CD4-positive, alpha-beta memory T cell (primary cell): ENCODE results near the gene AFMID. TPM values are rescaled to one million over a fixed set of nuclear protein-coding genes. Genes with fewer than 3 reads are reported as not detected.
"Not testable (repeated sequence)": the region's sequence is repeated elsewhere in the genome, so short reads cannot be mapped to it uniquely, and the experiment has no call there.

Source experiments
- CTCF ChIA-PET: fragments of 350-600 bp; sonication (Branson Sonifier 250); formaldehyde crosslinking; loops from one replicate; lab custom pipeline; 2021; ENCODE audit warnings: inconsistent platforms; ENCODE audit not compliant: partially characterized antibody; lab: Charles Lee
- POLR2A ChIA-PET: fragments of 350-600 bp; sonication (Branson Sonifier 250); formaldehyde crosslinking; loops from one replicate; lab custom pipeline; 2021; ENCODE audit not compliant: partially characterized antibody; lab: Charles Lee
- DNase-seq, 5 donors: peaks; one replicate each; pipeline versions ENCODE4 v3.0.0 to v3.0.0-alpha.2; 2020 to 2022; ENCODE audit warnings: mixed read lengths in 1 of 5
- H3K27ac ChIP-seq: one replicate; pipeline ENCODE4 v1.7.0; 2013; ENCODE audit warnings: low read depth, low read length
- H3K27me3 ChIP-seq: 2 replicates; pipeline ENCODE4 v1.7.0; 2013; ENCODE audit warnings: mild to moderate bottlenecking, low read length, moderate library complexity; ENCODE audit not compliant: insufficient read depth
- H3K36me3 ChIP-seq: 2 replicates; pipeline ENCODE4 v1.7.0; 2013; ENCODE audit warnings: mild to moderate bottlenecking, low read length, moderate library complexity; ENCODE audit not compliant: insufficient read depth
- H3K4me1 ChIP-seq: 2 replicates; pipeline ENCODE4 v1.7.0; 2013; ENCODE audit warnings: mild to moderate bottlenecking, low read length, moderate library complexity; ENCODE audit not compliant: insufficient read depth
- H3K4me3 ChIP-seq, 2 donors: one replicate each; pipeline ENCODE4 v1.7.0; 2013; ENCODE audit warnings: low read length in 2 of 2, mild to moderate bottlenecking in 1 of 2
- H3K9me3 ChIP-seq, 2 donors: one replicate each; pipeline ENCODE4 v1.7.0; 2013; ENCODE audit warnings: low read length in 2 of 2, control low read depth in 1 of 2; ENCODE audit not compliant: control insufficient read depth in 1 of 2
- H3K27ac Mint-ChIP-seq, 7 donors: one replicate each; pipeline ENCODE4 v1.8.0; 2020 to 2021; ENCODE audit warnings: mixed read lengths in 7 of 7, mild to moderate bottlenecking in 6 of 7, inconsistent platforms in 3 of 7, moderate library complexity in 3 of 7
- H3K27me3 Mint-ChIP-seq, 2 donors: one replicate each; pipeline ENCODE4 v1.8.0; 2020 to 2021; ENCODE audit warnings: mixed read lengths in 2 of 2
- H3K36me3 Mint-ChIP-seq, 2 donors: one replicate each; pipeline ENCODE4 v1.8.0; 2020 to 2021; ENCODE audit warnings: mixed read lengths in 2 of 2, inconsistent platforms in 1 of 2, mild to moderate bottlenecking in 1 of 2
- H3K4me1 Mint-ChIP-seq, 4 donors: one replicate each; pipeline ENCODE4 v1.8.0; 2020 to 2021; ENCODE audit warnings: mixed read lengths in 4 of 4, mild to moderate bottlenecking in 1 of 4
- H3K4me3 Mint-ChIP-seq, 8 donors: one replicate each; pipeline ENCODE4 v1.8.0; 2020 to 2021; ENCODE audit warnings: mixed read lengths in 8 of 8, mild to moderate bottlenecking in 7 of 8, moderate library complexity in 6 of 8, inconsistent platforms in 3 of 8
- H3K9me3 Mint-ChIP-seq, 8 donors: one replicate each; pipeline ENCODE4 v1.8.0; 2020 to 2021; ENCODE audit warnings: mixed read lengths in 8 of 8, mild to moderate bottlenecking in 5 of 8, inconsistent platforms in 3 of 8, moderate library complexity in 1 of 8
- intact Hi-C: fragments of 100-400 bp; cut with micrococcal nuclease; formaldehyde crosslinking; loops from one replicate; pipeline ENCODE4 v1.15.1; 2023
- polyA plus RNA-seq, 2 donors: library from polyadenylated mRNA; unstranded; fragments of 300-500 nt; fragmentation: Illumina TruSeq; gene quantifications; one replicate each; pipeline ENCODE4 v1.2.3, GENCODE V29; 2021
- total RNA-seq, 2 experiments: library from RNA; stranded (reverse); gene quantifications; one replicate each; pipeline ENCODE4 v1.2.3, GENCODE V29; 2021

The AFMID gene
- total and polyA plus RNA-seq, 4 experiments from 2014 or later, result 2.2 to 3.8 (median 3.6) TPM; not detected in 1

DNA sequence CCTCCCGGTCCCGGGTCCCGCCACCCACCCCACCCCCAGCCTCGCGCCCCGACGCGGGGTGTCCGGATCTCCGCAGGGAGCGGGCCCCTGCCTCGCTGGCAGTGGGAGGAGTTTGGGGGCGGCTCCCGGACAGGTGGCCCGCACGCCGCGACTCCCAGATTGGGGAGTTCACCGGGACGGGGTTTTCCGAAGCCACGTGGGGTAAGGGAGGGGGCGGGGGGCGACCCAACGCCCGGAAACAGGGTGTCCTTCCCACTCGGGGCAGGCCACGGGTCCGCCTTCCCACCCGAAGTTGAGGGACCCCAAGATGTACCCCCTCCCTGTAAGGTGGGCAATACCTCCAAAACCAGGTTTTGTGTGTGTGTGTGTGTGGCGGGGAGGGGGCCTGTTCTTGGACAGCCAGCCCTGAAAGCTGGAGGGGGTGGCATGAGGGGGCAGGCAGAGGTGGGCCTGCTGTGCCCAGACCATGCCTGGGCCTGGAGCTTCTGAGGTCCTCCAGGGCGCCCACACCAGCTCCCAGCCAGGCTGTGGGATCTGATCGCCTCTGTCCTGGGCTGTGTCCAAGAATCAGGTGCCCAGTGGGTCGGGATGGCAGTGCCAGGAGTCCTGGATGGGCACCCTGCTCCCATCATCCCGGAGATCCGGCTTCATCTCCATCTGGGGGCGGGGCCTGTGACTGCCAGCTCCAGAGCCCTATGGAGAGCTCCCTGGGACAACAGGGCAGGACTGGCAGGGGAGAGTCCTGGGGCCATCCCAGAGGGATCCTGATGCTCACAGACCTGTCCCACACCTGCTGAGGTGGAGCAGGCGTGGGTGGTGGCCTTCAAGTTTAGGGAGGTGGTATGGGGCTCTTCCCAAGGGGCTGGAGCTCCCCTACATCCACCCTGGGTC, 18.0 kb upstream of the AFMID start:
- Histone ChIP-seq H3K36me3 (peaks cover 4% of the 10 kb centered on the region), H3K27ac (peak overlapping the region; percentile 87), H3K4me1 (peaks cover 49% of the 10 kb centered on the region), H3K27me3 (no peaks in the 10 kb centered on the region), H3K9me3 (no peaks in the 10 kb centered on the region), H3K4me3 (peak overlapping the region; percentile 42 to 60)
- Mint-ChIP-seq H3K9me3 (peaks cover 0 to 1% (median 0%) of the 10 kb centered on the region in 8 donors), H3K4me3 (peak overlapping the region; percentile 64 to 83 (median 74)), H3K27me3 (no peaks in the 10 kb centered on the region), H3K27ac (peak overlapping the region; percentile 57 to 84 (median 79)), H3K4me1 (peaks cover 25 to 52% (median 40%) of the 10 kb centered on the region in 4 donors), H3K36me3 (peaks cover 0 to 26% of the 10 kb centered on the region in 2 donors)
- DNase-seq, result peak; percentile 33 to 82 (median 42)
- ChIA-PET CTCF (interaction anchor here (0.6 to 1.8 kb wide), 4 partner anchors 10 to 93 kb away, joined by 3 to 4 read pairs (median 4); no protein-coding TSS in a partner anchor), POLR2A (interaction anchor here (0.8 to 9.1 kb wide), 13 partner anchors 10 to 211 kb away, joined by 3 to 170 read pairs (median 4); partner anchors contain the start of genes TMC8 and TNRC6C)
- intact Hi-C loops, result loop anchor here (1.0 to 2.0 kb wide), 2 partner anchors 29 to 38 kb away; partner anchors contain the start of gene TMC8

- Histone ChIP-seq H3K27ac (no peak overlapping the region), H3K4me3 (no peak overlapping the region), H3K4me1 (peaks cover 53% of the 10 kb centered on the region), H3K9me3 (no peaks in the 10 kb centered on the region), H3K27me3 (no peaks in the 10 kb centered on the region), H3K36me3 (peaks cover 4% of the 10 kb centered on the region)
- peaks cover 0 to 26% of the 10 kb centered on the region in 2 donors for H3K36me3 Mint-ChIP-seq
- no peak for DNase-seq
- peaks cover 0 to 1% (median 0%) of the 10 kb centered on the region in 8 donors for H3K9me3 Mint-ChIP-seq
- no peaks in the 10 kb centered on the region for H3K27me3 Mint-ChIP-seq
- ChIA-PET POLR2A (interaction anchor here (1.0 to 9.1 kb wide), 5 partner anchors 16 to 45 kb away, joined by 3 to 170 read pairs (median 5); partner anchors contain the start of genes TK1 and TMC8), CTCF (interaction anchor here (1.1 to 1.8 kb wide), 2 partner anchors 11 to 79 kb away, joined by 4 read pairs; no protein-coding TSS in a partner anchor)
- intact Hi-C loops, result no loop called here
- peak overlapping the region in 7 of 8 donors; percentile 11 to 76 (median 61) for H3K4me3 Mint-ChIP-seq
- H3K4me1 Mint-ChIP-seq, result peaks cover 26 to 67% (median 43%) of the 10 kb centered on the region in 4 donors
- peak overlapping the region in 6 of 7 donors; percentile 10 to 83 (median 68) for H3K27ac Mint-ChIP-seq
These were observed 16.2 kb upstream of the AFMID start for GRCh38 chr17:78170692-78171590.

- H3K27me3 Mint-ChIP-seq, H3K9me3 ChIP-seq, intact Hi-C loops, DNase-seq, H3K27ac ChIP-seq, H3K27me3 ChIP-seq, H3K36me3 ChIP-seq, H3K4me3 ChIP-seq, H3K9me3 Mint-ChIP-seq: not testable (repeated sequence)
- H3K4me3 Mint-ChIP-seq, result peak overlapping the region in 2 of 8 donors; percentile 15 to 59
- H3K27ac Mint-ChIP-seq, result peak overlapping the region in 6 of 7 donors; percentile 17 to 82 (median 66)
- CTCF ChIA-PET, result interaction anchor here (1.1 kb wide), 1 partner anchor 10 kb away, joined by 4 read pairs; no protein-coding TSS in a partner anchor
- POLR2A ChIA-PET, result interaction anchor here (1.0 to 9.1 kb wide), 5 partner anchors 15 to 58 kb away, joined by 3 to 170 read pairs (median 5); partner anchors contain the start of gene TK1
- H3K36me3 Mint-ChIP-seq, result peaks cover 0 to 26% of the 10 kb centered on the region in 2 donors
- H3K4me1 ChIP-seq, result peaks cover 59% of the 10 kb centered on the region
- H3K4me1 Mint-ChIP-seq, result peaks cover 27 to 75% (median 49%) of the 10 kb centered on the region in 4 donors
These were observed 15.4 kb upstream of the AFMID start for GRCh38 chr17:78171591-78172248.

DNA sequence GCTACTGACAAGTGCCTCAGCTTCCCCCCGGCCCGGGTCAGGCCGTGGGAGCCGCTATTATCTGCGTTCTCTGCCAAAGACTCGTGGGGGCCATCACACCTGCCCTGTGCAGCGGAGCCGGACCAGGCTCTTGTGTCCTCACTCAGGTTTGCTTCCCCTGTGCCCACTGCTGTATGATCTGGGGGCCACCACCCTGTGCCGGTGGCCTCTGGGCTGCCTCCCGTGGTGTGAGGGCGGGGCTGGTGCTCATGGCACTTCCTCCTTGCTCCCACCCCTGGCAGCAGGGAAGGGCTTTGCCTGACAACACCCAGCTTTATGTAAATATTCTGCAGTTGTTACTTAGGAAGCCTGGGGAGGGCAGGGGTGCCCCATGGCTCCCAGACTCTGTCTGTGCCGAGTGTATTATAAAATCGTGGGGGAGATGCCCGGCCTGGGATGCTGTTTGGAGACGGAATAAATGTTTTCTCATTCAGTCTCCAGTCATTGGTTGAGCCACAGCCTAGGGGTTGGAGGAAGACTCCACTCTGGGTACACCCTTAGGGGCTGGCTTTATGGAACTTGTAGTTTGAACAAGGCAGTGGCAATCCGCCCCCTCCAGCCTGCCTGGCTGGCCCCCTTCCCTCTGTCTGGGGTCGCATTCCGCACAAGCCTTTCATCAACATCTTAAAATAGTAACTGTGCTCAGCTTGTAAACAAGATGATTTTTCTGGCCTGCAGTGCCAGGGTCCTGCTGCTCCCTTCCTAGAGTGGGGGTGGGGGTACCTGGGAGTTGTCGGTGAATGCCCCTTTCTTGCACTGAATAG, 14.7 kb upstream of the AFMID start:
- Mint-ChIP-seq H3K27me3 (no peaks in the 10 kb centered on the region), H3K9me3 (no peaks in the 10 kb centered on the region), H3K4me1 (peaks cover 27 to 76% (median 52%) of the 10 kb centered on the region in 4 donors), H3K27ac (peak overlapping the region; percentile 47 to 97 (median 72)), H3K4me3 (peak overlapping the region in 4 of 8 donors; percentile 16 to 74 (median 60)), H3K36me3 (peaks cover 0 to 26% of the 10 kb centered on the region in 2 donors)
- ChIA-PET POLR2A (interaction anchor here (1.0 to 9.1 kb wide), 6 partner anchors 14 to 58 kb away, joined by 3 to 170 read pairs (median 5); partner anchors contain the start of genes TK1 and TMC6), CTCF (interaction anchor here (1.7 kb wide), 1 partner anchor 52 kb away, joined by 4 read pairs; no protein-coding TSS in a partner anchor)
- intact Hi-C loops, result no loop called here
- Histone ChIP-seq H3K4me3 (no peak overlapping the region), H3K4me1 (peaks cover 62% of the 10 kb centered on the region), H3K9me3 (no peaks in the 10 kb centered on the region), H3K27ac (peak overlapping the region; percentile 21), H3K36me3 (peaks cover 4% of the 10 kb centered on the region), H3K27me3 (no peaks in the 10 kb centered on the region)
- no peak for DNase-seq

- Mint-ChIP-seq H3K9me3 (no peaks in the 10 kb centered on the region), H3K27me3 (no peaks in the 10 kb centered on the region), H3K4me3 (peak overlapping the region in 7 of 8 donors; percentile 36 to 74 (median 52)), H3K36me3 (peaks cover 0 to 26% of the 10 kb centered on the region in 2 donors), H3K4me1 (peaks cover 27 to 72% (median 52%) of the 10 kb centered on the region in 4 donors), H3K27ac (peak overlapping the region; percentile 82 to 97 (median 92))
- CTCF ChIA-PET, result interaction anchor here (1.3 to 4.0 kb wide), 5 partner anchors 9 to 88 kb away, joined by 3 to 36 read pairs (median 4); no protein-coding TSS in a partner anchor
- H3K4me3 ChIP-seq, result no peak overlapping the region
- H3K27me3 ChIP-seq, result no peaks in the 10 kb centered on the region
- no peaks in the 10 kb centered on the region for H3K9me3 ChIP-seq
- peak overlapping the region; percentile 21 for H3K27ac ChIP-seq
- H3K4me1 ChIP-seq, result peaks cover 57% of the 10 kb centered on the region
- intact Hi-C loops, result no loop called here
- H3K36me3 ChIP-seq, result peaks cover 4% of the 10 kb centered on the region
- POLR2A ChIA-PET, result interaction anchor here (1.0 to 9.1 kb wide), 4 partner anchors 34 to 59 kb away, joined by 3 to 170 read pairs (median 8); partner anchors contain the start of gene TMC6
- peak; percentile 39 to 45 (median 43) for DNase-seq
These were observed 14.0 kb upstream of the AFMID start for GRCh38 chr17:78173097-78173715.
